Effector memory CD4-positive, alpha-beta T cell (primary cell): Measurements from ENCODE around the gene CDKN2AIP.
"Not testable (repeated sequence)": the region's sequence is repeated elsewhere in the genome, so short reads cannot be mapped to it uniquely, and the experiment has no call there.

Experiments
- DNase-seq, 3 donors: peaks; one replicate each; pipeline ENCODE4 v3.0.0-alpha.2; 2020
- H3K27ac ChIP-seq: 2 replicates; pipeline ENCODE4 v1.7.0; 2013; ENCODE audit warnings: mild to moderate bottlenecking, low read length, moderate library complexity; ENCODE audit not compliant: insufficient read depth, poor library complexity, severe bottlenecking
- H3K27me3 ChIP-seq: replicated peaks from 2 replicates; pipeline ENCODE4 v1.7.0; 2013; ENCODE audit warnings: mild to moderate bottlenecking, low read length; ENCODE audit not compliant: insufficient read depth, control insufficient read depth, poor library complexity, severe bottlenecking
- H3K36me3 ChIP-seq: 2 replicates; pipeline ENCODE4 v1.7.0; 2013; ENCODE audit warnings: mild to moderate bottlenecking, low read length, moderate library complexity; ENCODE audit not compliant: control insufficient read depth, insufficient read depth
- H3K4me1 ChIP-seq: 2 replicates; pipeline ENCODE4 v1.7.0; 2013; ENCODE audit warnings: low read length, mild to moderate bottlenecking; ENCODE audit not compliant: control insufficient read depth, insufficient read depth, poor library complexity, severe bottlenecking
- H3K4me3 ChIP-seq: 2 replicates; pipeline ENCODE4 v1.7.0; 2013; ENCODE audit warnings: low read length, low read depth, mild to moderate bottlenecking; ENCODE audit not compliant: insufficient read depth, poor library complexity, severe bottlenecking
- H3K9me3 ChIP-seq: 2 replicates; pipeline ENCODE4 v1.7.0; 2013; ENCODE audit warnings: mild to moderate bottlenecking, low read length, moderate library complexity; ENCODE audit not compliant: control insufficient read depth

Gene CDKN2AIP

GRCh38 chr4:183431614-183432013, 12.8 kb upstream of the CDKN2AIP start:
- no peak overlapping the region for H3K27ac ChIP-seq
- DNase-seq, result no peak
- no peaks in the 10 kb centered on the region for H3K9me3 ChIP-seq
- no peaks in the 10 kb centered on the region for H3K27me3 ChIP-seq
- peaks cover 21% of the 10 kb centered on the region for H3K4me1 ChIP-seq
- no peak overlapping the region for H3K4me3 ChIP-seq
- H3K36me3 ChIP-seq, result no peaks in the 10 kb centered on the region

GRCh38 chr4:183433183-183433582, 11.3 kb upstream of the CDKN2AIP start:
- not testable (repeated sequence) for H3K9me3 ChIP-seq

GRCh38 chr4:183434264-183434663, 10.2 kb upstream of the CDKN2AIP start:
- no peak overlapping the region for H3K27ac ChIP-seq
- DNase-seq, result no peak

More at GRCh38 chr4:183433183-183433582, 11.3 kb upstream of the CDKN2AIP start:
- H3K4me1 ChIP-seq, result peaks cover 20% of the 10 kb centered on the region
- not testable (repeated sequence) for DNase-seq, H3K27ac ChIP-seq, H3K4me3 ChIP-seq, H3K36me3 ChIP-seq, H3K27me3 ChIP-seq

GRCh38 chr4:183434666-183435190, 9.7 kb upstream of the CDKN2AIP start:
- no peak for DNase-seq
- H3K36me3 ChIP-seq, result no peaks in the 10 kb centered on the region

More at GRCh38 chr4:183434264-183434663, 10.2 kb upstream of the CDKN2AIP start:
- H3K4me1 ChIP-seq, result peaks cover 20% of the 10 kb centered on the region
- no peaks in the 10 kb centered on the region for H3K27me3 ChIP-seq
- H3K4me3 ChIP-seq, result no peak overlapping the region
- no peaks in the 10 kb centered on the region for H3K9me3 ChIP-seq
- H3K36me3 ChIP-seq, result no peaks in the 10 kb centered on the region

GRCh38 chr4:183435803-183436202, 8.6 kb upstream of the CDKN2AIP start:
- Histone ChIP-seq H3K27ac (no peak overlapping the region), H3K27me3 (no peaks in the 10 kb centered on the region), H3K9me3 (no peaks in the 10 kb centered on the region), H3K4me1 (peaks cover 12% of the 10 kb centered on the region), H3K4me3 (no peak overlapping the region), H3K36me3 (no peaks in the 10 kb centered on the region)
- no peak for DNase-seq

More at GRCh38 chr4:183434666-183435190, 9.7 kb upstream of the CDKN2AIP start:
- Histone ChIP-seq H3K4me1 (peaks cover 20% of the 10 kb centered on the region), H3K27ac (no peak overlapping the region), H3K9me3 (no peaks in the 10 kb centered on the region), H3K4me3 (no peak overlapping the region), H3K27me3 (no peaks in the 10 kb centered on the region)

GRCh38 chr4:183436417-183436816, 8.0 kb upstream of the CDKN2AIP start:
- Histone ChIP-seq H3K36me3 (no peaks in the 10 kb centered on the region), H3K4me3 (no peak overlapping the region), H3K9me3 (no peaks in the 10 kb centered on the region), H3K4me1 (peaks cover 7% of the 10 kb centered on the region), H3K27ac (no peak overlapping the region), H3K27me3 (no peaks in the 10 kb centered on the region)
- DNase-seq, result no peak

- H3K27me3 ChIP-seq, result no peaks in the 10 kb centered on the region
- DNase-seq, result no peak
- no peaks in the 10 kb centered on the region for H3K4me1 ChIP-seq
- H3K9me3 ChIP-seq, result no peaks in the 10 kb centered on the region
- no peak overlapping the region for H3K27ac ChIP-seq
- H3K36me3 ChIP-seq, result no peaks in the 10 kb centered on the region
- H3K4me3 ChIP-seq, result no peak overlapping the region
These were observed 7.0 kb upstream of the CDKN2AIP start for GRCh38 chr4:183437452-183437851.

- no peaks in the 10 kb centered on the region for H3K27me3 ChIP-seq
- H3K4me3 ChIP-seq, result no peak overlapping the region
- DNase-seq, result no peak
- H3K27ac ChIP-seq, result no peak overlapping the region
- no peaks in the 10 kb centered on the region for H3K9me3 ChIP-seq
- H3K4me1 ChIP-seq, result peaks cover under 1% of the 10 kb centered on the region
- H3K36me3 ChIP-seq, result no peaks in the 10 kb centered on the region
These were observed 5.8 kb upstream of the CDKN2AIP start for GRCh38 chr4:183438458-183439113.

- DNase-seq, result no peak
- no peaks in the 10 kb centered on the region for H3K9me3 ChIP-seq
- no peak overlapping the region for H3K27ac ChIP-seq
- no peak overlapping the region for H3K4me3 ChIP-seq
- no peaks in the 10 kb centered on the region for H3K27me3 ChIP-seq
- peaks cover 12% of the 10 kb centered on the region for H3K4me1 ChIP-seq
- H3K36me3 ChIP-seq, result peaks cover 2% of the 10 kb centered on the region
These were observed 3.2 kb upstream of the CDKN2AIP start for GRCh38 chr4:183441276-183441675.

- DNase-seq, result no peak
- Histone ChIP-seq H3K4me1 (peaks cover 28% of the 10 kb centered on the region), H3K36me3 (peaks cover 21% of the 10 kb centered on the region), H3K9me3 (no peaks in the 10 kb centered on the region), H3K27ac (peak overlapping the region; percentile 90), H3K27me3 (no peaks in the 10 kb centered on the region), H3K4me3 (peak overlapping the region; percentile 91)
These were observed 702 bp upstream of the CDKN2AIP start for GRCh38 chr4:183443655-183444213.
